CD4-positive, CD25-positive, alpha-beta regulatory T cell (primary cell): ENCODE data around the gene TRMT44. TPM values are rescaled to one million over a fixed set of nuclear protein-coding genes. Genes with fewer than 3 reads are reported as not detected.

Source experiments
- ATAC-seq, 2 donors: fragments of 150-1000 bp; cut with Tn5 transposase; one replicate each; pipeline ENCODE4 v1.10.0; 2021; ENCODE audit warnings: low read depth in 2 of 2, moderate number of reproducible peaks in 2 of 2, moderate library complexity in 1 of 2
- DNase-seq, 3 donors: peaks; one replicate each; pipeline versions ENCODE4 v3.0.0 to v3.0.0-alpha.2; 2012 to 2022; ENCODE audit warnings: mixed read lengths in 1 of 3
- H3K27ac ChIP-seq: one replicate; pipeline ENCODE4 v1.7.0; 2013; ENCODE audit warnings: mild to moderate bottlenecking, low read length; ENCODE audit not compliant: insufficient read depth, poor library complexity, severe bottlenecking
- H3K27me3 ChIP-seq: one replicate; pipeline ENCODE4 v1.7.0; 2013; ENCODE audit warnings: low read length; ENCODE audit not compliant: control insufficient read depth, insufficient read depth
- H3K36me3 ChIP-seq: one replicate; pipeline ENCODE4 v1.7.0; 2013; ENCODE audit warnings: mild to moderate bottlenecking, low read length, moderate library complexity; ENCODE audit not compliant: control insufficient read depth, insufficient read depth
- H3K4me1 ChIP-seq: 2 replicates; pipeline ENCODE4 v1.7.0; 2013; ENCODE audit warnings: mild to moderate bottlenecking, low read length; ENCODE audit not compliant: insufficient read depth, control insufficient read depth, poor library complexity, severe bottlenecking
- H3K4me3 ChIP-seq: one replicate; pipeline ENCODE4 v1.7.0; 2013; ENCODE audit warnings: low read depth, mild to moderate bottlenecking, low read length, moderate library complexity
- H3K9me3 ChIP-seq, 2 experiments: 1 replicate in 1 of 2; 2 replicates in 1 of 2; pipeline ENCODE4 v1.7.0; 2013; ENCODE audit warnings: low read length in 2 of 2, mild to moderate bottlenecking in 1 of 2, moderate library complexity in 1 of 2; ENCODE audit not compliant: control insufficient read depth in 2 of 2
- H3K27ac Mint-ChIP-seq, 3 donors: one replicate each; pipeline ENCODE4 v1.8.0; 2020 to 2022; ENCODE audit warnings: mild to moderate bottlenecking in 3 of 3, mixed read lengths in 3 of 3, moderate library complexity in 2 of 3
- H3K27me3 Mint-ChIP-seq: one replicate; pipeline ENCODE4 v1.8.0; 2022; ENCODE audit warnings: mild to moderate bottlenecking, mixed read lengths
- H3K36me3 Mint-ChIP-seq: one replicate; pipeline ENCODE4 v1.8.0; 2020; ENCODE audit warnings: mixed read lengths
- H3K4me1 Mint-ChIP-seq, 4 donors: one replicate each; pipeline ENCODE4 v1.8.0; 2020 to 2022; ENCODE audit warnings: mixed read lengths in 4 of 4, mild to moderate bottlenecking in 1 of 4
- H3K4me3 Mint-ChIP-seq, 4 donors: one replicate each; pipeline ENCODE4 v1.8.0; 2020 to 2022; ENCODE audit warnings: mild to moderate bottlenecking in 4 of 4, mixed read lengths in 4 of 4, moderate library complexity in 3 of 4
- H3K9me3 Mint-ChIP-seq, 7 donors: one replicate each; pipeline ENCODE4 v1.8.0; 2020 to 2022; ENCODE audit warnings: mixed read lengths in 7 of 7, mild to moderate bottlenecking in 3 of 7, moderate library complexity in 2 of 7
- polyA plus RNA-seq, 4 donors: library from polyadenylated mRNA; unstranded; fragments of 300-500 nt; fragmentation: Illumina TruSeq; gene quantifications; one replicate each; pipeline ENCODE4 v1.2.3, GENCODE V29; 2021
- total RNA-seq: library from RNA; stranded (reverse); gene quantifications from one replicate; pipeline ENCODE4 v1.2.3, GENCODE V29; 2022

The TRMT44 gene
- total and polyA plus RNA-seq, 5 donors from 2014 or later = 10.9 to 26.2 (median 15.4) TPM

DNA sequence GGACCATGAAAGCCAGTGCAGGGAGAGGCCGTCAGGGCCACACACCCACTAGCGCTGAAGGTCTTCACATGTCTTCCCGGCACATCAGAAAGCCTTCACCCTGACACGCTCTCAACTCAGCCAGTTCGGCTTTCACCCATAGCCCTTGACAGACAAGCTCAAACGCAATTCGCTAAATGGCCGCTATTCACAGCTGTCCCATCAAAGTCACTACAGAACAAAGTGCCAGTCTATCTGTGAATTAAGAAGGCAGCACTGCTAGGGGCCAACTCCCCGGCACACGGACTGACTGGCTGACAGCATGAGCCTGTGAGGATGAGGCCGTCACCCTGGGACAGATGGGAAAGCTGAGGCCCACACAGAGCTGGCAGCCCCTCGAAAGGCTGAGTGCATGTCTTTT, 45.8 kb upstream of the TRMT44 start:
- Mint-ChIP-seq H3K27me3 (no peaks in the 10 kb centered on the region), H3K27ac (no peak overlapping the region), H3K9me3 (no peaks in the 10 kb centered on the region), H3K36me3 (peaks cover 33% of the 10 kb centered on the region), H3K4me3 (no peak overlapping the region), H3K4me1 (peaks cover 0 to 21% (median 8%) of the 10 kb centered on the region in 4 donors)
- H3K9me3 ChIP-seq = no peaks in the 10 kb centered on the region
- H3K36me3 ChIP-seq = peaks cover 15% of the 10 kb centered on the region
- no peak overlapping the region for H3K27ac ChIP-seq
- no peak for ATAC-seq
- peaks cover 5% of the 10 kb centered on the region for H3K4me1 ChIP-seq
- no peak overlapping the region for H3K4me3 ChIP-seq
- H3K27me3 ChIP-seq = no peaks in the 10 kb centered on the region
- DNase-seq = no peak

DNA sequence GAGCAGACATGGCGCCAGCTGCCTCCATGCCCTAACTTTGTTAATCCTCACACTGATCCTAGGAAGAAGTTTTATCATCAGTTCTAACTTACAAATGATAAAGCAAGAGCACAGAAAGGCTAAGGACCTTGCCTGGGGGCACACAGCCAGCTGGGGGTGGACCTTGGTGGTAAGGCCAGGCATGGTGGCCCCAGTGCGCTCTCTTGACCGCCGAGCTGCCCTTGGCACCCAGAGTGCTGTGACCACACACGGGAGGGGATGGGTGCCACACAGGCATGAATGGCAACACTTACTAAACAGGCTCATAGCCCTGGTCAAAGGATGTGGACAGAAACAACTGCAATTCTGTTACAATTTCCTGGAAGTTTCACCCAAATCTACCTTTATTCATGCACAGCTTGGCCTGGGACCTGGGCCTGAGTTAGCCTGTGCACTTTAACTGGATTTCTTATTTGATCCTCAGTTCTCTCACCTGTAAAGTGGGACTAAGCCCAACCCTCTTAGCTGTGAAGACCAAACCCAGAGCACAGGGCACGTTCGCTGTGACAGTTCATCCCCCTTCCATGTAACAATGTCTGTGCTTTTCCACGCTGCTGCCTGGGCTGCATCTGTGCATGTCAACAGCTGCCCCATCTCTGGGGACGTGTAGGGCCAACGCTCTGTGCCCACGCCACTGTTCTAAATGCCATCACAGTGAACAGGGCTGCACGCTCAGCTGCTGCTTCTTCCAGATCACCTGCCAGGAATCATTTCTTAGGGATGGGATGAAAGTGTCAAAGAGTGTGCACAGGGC, 44.9 kb upstream of the TRMT44 start:
- no peaks in the 10 kb centered on the region for H3K9me3 ChIP-seq
- H3K4me3 Mint-ChIP-seq = no peak overlapping the region
- H3K27ac ChIP-seq = no peak overlapping the region
- no peaks in the 10 kb centered on the region for H3K27me3 Mint-ChIP-seq
- no peaks in the 10 kb centered on the region for H3K9me3 Mint-ChIP-seq
- DNase-seq = no peak
- H3K27me3 ChIP-seq = no peaks in the 10 kb centered on the region
- H3K4me1 ChIP-seq = no peaks in the 10 kb centered on the region
- peaks cover 0 to 21% (median 7%) of the 10 kb centered on the region in 4 donors for H3K4me1 Mint-ChIP-seq
- peaks cover 32% of the 10 kb centered on the region for H3K36me3 Mint-ChIP-seq
- H3K4me3 ChIP-seq = no peak overlapping the region
- H3K27ac Mint-ChIP-seq = no peak overlapping the region
- H3K36me3 ChIP-seq = peaks cover 15% of the 10 kb centered on the region
- ATAC-seq = no peak

DNA sequence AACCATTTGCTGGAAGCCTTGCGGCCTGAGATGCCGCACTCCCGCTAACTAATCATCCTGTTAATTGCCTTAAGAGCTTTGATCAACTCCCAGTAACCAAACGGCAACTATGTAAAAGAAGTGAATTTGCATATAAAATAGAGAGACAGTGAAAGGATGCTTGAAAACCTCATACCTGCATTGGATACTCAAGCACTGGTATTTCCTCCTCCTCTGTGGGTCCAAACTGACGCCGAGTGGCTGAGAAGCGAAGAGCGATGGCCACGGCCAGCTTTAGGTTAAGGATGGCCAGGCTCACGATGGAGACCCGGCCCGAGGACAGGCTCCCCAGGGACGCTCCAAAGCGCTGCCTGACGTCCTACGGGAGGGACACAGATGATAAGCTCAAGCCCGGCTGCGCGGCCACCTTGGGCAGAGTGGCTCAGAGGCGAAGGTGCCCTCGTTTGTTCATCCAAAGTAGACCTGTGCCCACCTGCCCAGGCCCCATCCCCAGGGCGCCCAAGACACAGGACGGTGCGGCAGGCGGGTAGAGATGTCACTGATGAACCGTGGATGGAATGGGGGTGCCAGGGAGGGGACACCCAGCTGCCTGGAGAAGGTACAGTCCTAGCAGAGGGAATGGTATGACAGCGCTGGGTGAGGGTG, 43.7 kb upstream of the TRMT44 start:
- ATAC-seq (no peak), DNase-seq (no peak)
- no peak overlapping the region for H3K27ac ChIP-seq
- H3K9me3 Mint-ChIP-seq = peaks cover 0 to 3% (median 0%) of the 10 kb centered on the region in 7 donors
- H3K4me3 ChIP-seq = no peak overlapping the region
- peaks cover 9% of the 10 kb centered on the region for H3K36me3 ChIP-seq
- H3K27ac Mint-ChIP-seq = no peak overlapping the region
- peaks cover 32% of the 10 kb centered on the region for H3K36me3 Mint-ChIP-seq
- peaks cover 0 to 10% (median 4%) of the 10 kb centered on the region in 4 donors for H3K4me1 Mint-ChIP-seq
- no peaks in the 10 kb centered on the region for H3K27me3 Mint-ChIP-seq
- no peak overlapping the region for H3K4me3 Mint-ChIP-seq
- no peaks in the 10 kb centered on the region for H3K4me1 ChIP-seq
- no peaks in the 10 kb centered on the region for H3K27me3 ChIP-seq
- H3K9me3 ChIP-seq = no peaks in the 10 kb centered on the region

DNA sequence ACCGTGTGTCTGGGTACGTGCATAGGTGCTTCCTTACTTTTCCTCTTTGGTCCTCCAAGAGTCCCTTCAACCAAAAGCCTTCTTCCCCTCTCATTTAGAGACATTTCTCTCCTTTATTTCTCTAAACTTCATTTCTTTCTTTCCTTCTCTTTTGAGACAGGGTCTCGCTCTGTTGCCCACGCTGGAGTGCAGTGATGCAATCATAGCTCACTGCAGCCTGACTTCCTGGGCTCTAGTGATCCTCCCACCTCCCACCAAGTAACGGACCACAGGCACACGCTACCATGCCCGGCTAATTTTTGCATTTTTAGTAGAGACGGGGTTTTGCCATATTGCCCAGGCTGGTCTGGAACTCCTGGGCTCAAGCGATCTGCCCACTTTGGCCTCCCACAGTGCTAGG, 42.2 kb upstream of the TRMT44 start:
- Mint-ChIP-seq H3K4me3 (no peak overlapping the region), H3K9me3 (peaks cover 0 to 3% (median 0%) of the 10 kb centered on the region in 7 donors), H3K27ac (peak overlapping the region in 2 of 3 donors; percentile 57 to 84), H3K4me1 (peaks cover 0 to 5% (median 2%) of the 10 kb centered on the region in 4 donors), H3K36me3 (peaks cover 32% of the 10 kb centered on the region), H3K27me3 (no peaks in the 10 kb centered on the region)
- no peak for ATAC-seq
- Histone ChIP-seq H3K27me3 (no peaks in the 10 kb centered on the region), H3K9me3 (no peaks in the 10 kb centered on the region), H3K36me3 (peaks cover 7% of the 10 kb centered on the region), H3K4me3 (no peak overlapping the region), H3K27ac (no peak overlapping the region), H3K4me1 (no peaks in the 10 kb centered on the region)
- no peak for DNase-seq

DNA sequence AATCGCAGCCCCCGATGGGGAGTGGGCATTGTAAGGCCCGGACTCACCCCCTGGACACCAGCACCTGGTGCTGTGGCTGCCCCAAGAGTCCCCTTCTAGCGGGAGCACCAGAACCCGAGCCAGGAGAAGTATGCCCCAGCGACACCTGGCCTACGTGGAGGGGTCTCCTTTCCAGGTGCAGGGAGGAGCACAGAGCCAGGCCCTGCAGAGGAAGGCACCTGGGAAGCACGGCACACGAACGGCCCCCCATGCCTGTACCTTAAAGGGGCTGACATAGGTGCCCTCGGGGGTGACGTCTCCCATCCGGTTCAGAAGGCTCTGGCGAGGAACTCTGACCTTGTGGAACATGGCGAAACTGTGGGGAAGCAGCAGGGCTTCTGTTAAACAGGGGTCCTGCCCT, 41.3 kb upstream of the TRMT44 start:
- peaks cover 26% of the 10 kb centered on the region for H3K36me3 Mint-ChIP-seq
- no peak overlapping the region for H3K4me3 Mint-ChIP-seq
- H3K4me1 Mint-ChIP-seq = peaks cover 0 to 2% (median under 1%) of the 10 kb centered on the region in 4 donors
- no peaks in the 10 kb centered on the region for H3K27me3 Mint-ChIP-seq
- H3K27me3 ChIP-seq = no peaks in the 10 kb centered on the region
- peaks cover 11% of the 10 kb centered on the region for H3K36me3 ChIP-seq
- ATAC-seq = no peak
- no peaks in the 10 kb centered on the region for H3K4me1 ChIP-seq
- no peak overlapping the region for H3K27ac ChIP-seq
- no peak for DNase-seq
- H3K9me3 Mint-ChIP-seq = peaks cover 0 to 3% (median 0%) of the 10 kb centered on the region in 7 donors
- H3K9me3 ChIP-seq = no peaks in the 10 kb centered on the region
- H3K4me3 ChIP-seq = no peak overlapping the region
- no peak overlapping the region for H3K27ac Mint-ChIP-seq

DNA sequence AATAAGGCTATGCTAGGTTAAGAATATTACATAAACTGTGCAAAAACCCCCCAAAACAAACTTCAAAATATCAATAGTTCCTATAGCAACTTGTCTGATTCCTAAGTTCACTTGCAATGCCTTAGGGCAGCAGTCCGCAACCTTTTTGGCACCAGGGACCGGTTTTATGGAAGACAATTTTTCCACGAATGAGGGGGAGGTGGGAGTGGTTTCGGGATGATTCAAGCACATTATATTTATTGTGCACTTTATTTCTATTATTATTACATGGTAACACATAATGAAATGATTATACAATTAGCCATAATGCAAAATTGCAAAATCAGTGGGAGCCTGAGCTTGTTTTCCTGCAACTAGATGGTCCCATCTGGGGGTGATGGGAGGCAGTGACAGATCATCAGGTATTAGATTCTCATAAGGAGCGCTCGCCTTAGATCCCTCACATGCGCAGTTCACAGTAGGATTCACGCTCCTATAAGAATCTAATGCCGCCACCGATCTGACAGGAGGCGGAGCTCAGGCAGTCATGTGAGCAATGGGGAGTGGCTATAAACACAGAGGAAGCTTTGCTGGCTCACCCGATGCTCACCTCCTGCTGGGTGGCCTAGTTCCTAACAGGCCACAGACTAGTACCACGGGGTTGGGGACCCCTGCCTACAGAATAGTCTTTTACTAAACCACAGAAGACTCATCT, 39.8 kb upstream of the TRMT44 start:
- H3K27ac Mint-ChIP-seq = no peak overlapping the region

DNA sequence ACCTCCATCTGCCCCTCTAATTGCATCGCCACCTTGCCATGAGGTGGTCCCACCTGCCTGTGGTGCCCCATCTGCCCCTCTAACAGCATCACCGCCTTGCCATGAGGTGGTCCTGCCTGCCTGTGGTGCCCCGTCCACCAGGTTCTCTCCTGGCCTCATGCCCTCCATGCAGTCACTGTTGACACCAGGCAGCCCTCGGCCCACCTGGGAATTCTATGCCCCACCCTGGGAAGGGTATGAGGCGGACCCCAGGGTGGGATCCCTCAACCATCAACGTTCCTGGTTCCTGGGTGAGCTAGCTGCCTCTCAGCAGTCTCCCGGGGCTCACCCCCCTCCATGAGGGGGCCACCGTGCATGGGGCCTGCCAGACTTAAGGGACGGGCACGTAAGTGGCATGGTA, 38.9 kb upstream of the TRMT44 start:
- H3K4me1 ChIP-seq = no peaks in the 10 kb centered on the region
- no peaks in the 10 kb centered on the region for H3K27me3 Mint-ChIP-seq
- DNase-seq = no peak
- peaks cover 33% of the 10 kb centered on the region for H3K36me3 Mint-ChIP-seq
- no peaks in the 10 kb centered on the region for H3K9me3 ChIP-seq
- peaks cover 7% of the 10 kb centered on the region for H3K36me3 ChIP-seq
- H3K27me3 ChIP-seq = no peaks in the 10 kb centered on the region
- H3K4me3 Mint-ChIP-seq = no peak overlapping the region
- H3K27ac ChIP-seq = no peak overlapping the region
- no peak overlapping the region for H3K27ac Mint-ChIP-seq
- H3K4me1 Mint-ChIP-seq = peaks cover 0 to 2% (median under 1%) of the 10 kb centered on the region in 4 donors
- no peak overlapping the region for H3K4me3 ChIP-seq
- no peak for ATAC-seq
- peaks cover 0 to 3% (median 0%) of the 10 kb centered on the region in 7 donors for H3K9me3 Mint-ChIP-seq

More for the DNA sequence above, 39.8 kb upstream of the TRMT44 start:
- H3K36me3 ChIP-seq = peaks cover 7% of the 10 kb centered on the region
- H3K9me3 ChIP-seq = no peaks in the 10 kb centered on the region
- H3K27ac ChIP-seq = no peak overlapping the region
- H3K36me3 Mint-ChIP-seq = peaks cover 29% of the 10 kb centered on the region
- ATAC-seq (no peak), DNase-seq (no peak)
- no peaks in the 10 kb centered on the region for H3K27me3 Mint-ChIP-seq
- H3K27me3 ChIP-seq = no peaks in the 10 kb centered on the region
- no peaks in the 10 kb centered on the region for H3K4me1 ChIP-seq
- H3K4me3 ChIP-seq = no peak overlapping the region
- H3K9me3 Mint-ChIP-seq = peaks cover 0 to 3% (median 0%) of the 10 kb centered on the region in 7 donors
- no peak overlapping the region for H3K4me3 Mint-ChIP-seq
- peaks cover 0 to 2% (median under 1%) of the 10 kb centered on the region in 4 donors for H3K4me1 Mint-ChIP-seq
